Suprapubic skin (tissue), 4 donors: Measurements from ENCODE around the gene RPS2. TPM values are rescaled to one million over a fixed set of nuclear protein-coding genes. Genes with fewer than 3 reads are reported as not detected.

Experiments
- DNase-seq, 2 donors: peaks; one replicate each; pipeline ENCODE4 v3.0.0-alpha.2; 2019; ENCODE audit warnings: low spot score in 2 of 2
- H3K27ac ChIP-seq: fragments of 200-600 bp; sonication (generic); one replicate; pipeline ENCODE4 v1.5.1; 2019
- H3K27me3 ChIP-seq: fragments of 200-600 bp; sonication (generic); one replicate; pipeline ENCODE4 v1.5.1; 2019
- H3K36me3 ChIP-seq: fragments of 200-600 bp; sonication (generic); one replicate; pipeline ENCODE4 v1.5.1; 2019
- H3K4me1 ChIP-seq: fragments of 200-600 bp; sonication (generic); one replicate; pipeline ENCODE4 v1.5.1; 2019
- H3K4me3 ChIP-seq: fragments of 200-600 bp; sonication (generic); one replicate; pipeline ENCODE4 v1.5.1; 2019; ENCODE audit warnings: mild to moderate bottlenecking
- H3K9me3 ChIP-seq: fragments of 200-600 bp; sonication (generic); one replicate; pipeline ENCODE4 v1.5.1; 2019
- EP300 ChIP-seq: sonication (generic); formaldehyde crosslinking; IDR thresholded peaks from one replicate; pipeline ENCODE4 v1.6.1; 2017; ENCODE audit warnings: antibody characterized with exemption
- POLR2A ChIP-seq, 2 donors: fragments of 450-650 bp; IDR thresholded peaks; one replicate each; pipeline ENCODE4 v1.6.1; 2017; ENCODE audit warnings: antibody characterized with exemption in 2 of 2, mild to moderate bottlenecking in 2 of 2, moderate library complexity in 2 of 2
- POLR2AphosphoS5 ChIP-seq, 3 donors: sonication (generic); formaldehyde crosslinking; IDR thresholded peaks; one replicate each; pipeline ENCODE4 v1.6.1; 2017; ENCODE audit warnings: antibody characterized with exemption in 3 of 3
- WGBS: methylation state at CpG from one replicate; pipeline ENCODE4 v1.1.5; 2018; 5-methylcytosine and 5-hydroxymethylcytosine counted together
- total RNA-seq, 4 donors: library from RNA; depleted of rRNA; stranded (reverse); fragments of >200 nt; gene quantifications; one replicate each; pipeline ENCODE4 v1.1.0, GENCODE V29; 2016
- TF ChIP-seq, protein P1 (sequence below), 2 donors: fragments of 200-600 bp in 1 of 2; fragments of 450-650 bp in 1 of 2; sonication (generic) in 1 of 2; IDR thresholded peaks; one replicate each; pipeline ENCODE4 v1.5.1; 2016 to 2019; ENCODE audit warnings: antibody characterized with exemption in 2 of 2, mild to moderate bottlenecking in 1 of 2, moderate library complexity in 1 of 2

Gene RPS2
- total RNA-seq, 4 donors from 2014 or later: 3,268 to 4,213 (median 3,625) TPM

- DNase-seq: no peak
- Histone ChIP-seq H3K36me3 (no peaks in the 10 kb centered on the region), H3K27me3 (peaks cover 52% of the 10 kb centered on the region), H3K4me1 (peaks cover 53% of the 10 kb centered on the region), H3K27ac (peak overlapping the region; percentile 18), H3K4me3 (no peak overlapping the region), H3K9me3 (no peaks in the 10 kb centered on the region)
- TF ChIP-seq EP300: no peak
- no peak for TF ChIP-seq POLR2A (IDR thresholded peaks at IDR 0.05)
- TF ChIP-seq, protein P1, sequence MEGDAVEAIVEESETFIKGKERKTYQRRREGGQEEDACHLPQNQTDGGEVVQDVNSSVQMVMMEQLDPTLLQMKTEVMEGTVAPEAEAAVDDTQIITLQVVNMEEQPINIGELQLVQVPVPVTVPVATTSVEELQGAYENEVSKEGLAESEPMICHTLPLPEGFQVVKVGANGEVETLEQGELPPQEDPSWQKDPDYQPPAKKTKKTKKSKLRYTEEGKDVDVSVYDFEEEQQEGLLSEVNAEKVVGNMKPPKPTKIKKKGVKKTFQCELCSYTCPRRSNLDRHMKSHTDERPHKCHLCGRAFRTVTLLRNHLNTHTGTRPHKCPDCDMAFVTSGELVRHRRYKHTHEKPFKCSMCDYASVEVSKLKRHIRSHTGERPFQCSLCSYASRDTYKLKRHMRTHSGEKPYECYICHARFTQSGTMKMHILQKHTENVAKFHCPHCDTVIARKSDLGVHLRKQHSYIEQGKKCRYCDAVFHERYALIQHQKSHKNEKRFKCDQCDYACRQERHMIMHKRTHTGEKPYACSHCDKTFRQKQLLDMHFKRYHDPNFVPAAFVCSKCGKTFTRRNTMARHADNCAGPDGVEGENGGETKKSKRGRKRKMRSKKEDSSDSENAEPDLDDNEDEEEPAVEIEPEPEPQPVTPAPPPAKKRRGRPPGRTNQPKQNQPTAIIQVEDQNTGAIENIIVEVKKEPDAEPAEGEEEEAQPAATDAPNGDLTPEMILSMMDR (IDR thresholded peaks at IDR 0.05): no peak
- TF ChIP-seq POLR2AphosphoS5 (IDR thresholded peaks at IDR 0.05): no peak
- 54% methylated on average over 3 of the region's 17 CpGs for WGBS
Observed at GRCh38 chr16:1912215-1912543, 52.4 kb downstream of the RPS2 start.

Other genes starting within 250 kb of the RPS2 start
- gene NME3, start 193.3 kb downstream of the RPS2 start, total RNA-seq: 100 to 1,000 TPM in 3 of 4 donors, 10 to 100 TPM in 1; 76.9 to 115 (median 103) TPM
- gene EME2, start 192.0 kb downstream of the RPS2 start, total RNA-seq: 10 to 100 TPM in 2 of 4 donors, 1 to 10 TPM in 2; 9.8 to 26.3 (median 15.1) TPM
- 10 to 100 TPM; 46.8 to 74.3 (median 64.9) TPM for gene MRPS34, start 191.7 kb downstream of the RPS2 start, total RNA-seq
- 100 to 1,000 TPM; 124 to 205 (median 156) TPM for gene SPSB3, start 182.3 kb downstream of the RPS2 start, total RNA-seq
- 100 to 1,000 TPM in 1 of 4 donors, 10 to 100 TPM in 3; 55.4 to 115 (median 90.8) TPM for gene NUBP2, start 181.9 kb downstream of the RPS2 start, total RNA-seq
- 1 to 10 TPM in 2 of 4 donors, under 1 TPM in 2; 0.42 to 2.4 (median 1.1) TPM for gene IGFALS, start 171.1 kb downstream of the RPS2 start, total RNA-seq
- gene HAGH, start 138.0 kb downstream of the RPS2 start, total RNA-seq: 10 to 100 TPM; 49.8 to 66.6 (median 51.9) TPM
- 10 to 100 TPM; 47.4 to 84.7 (median 49.1) TPM for gene FAHD1, start 137.6 kb downstream of the RPS2 start, total RNA-seq
- under 1 TPM in 2 of 4 donors, not detected in 2; 0.29 to 0.68 TPM for gene MEIOB, start 92.7 kb downstream of the RPS2 start, total RNA-seq
- gene HS3ST6, start 46.4 kb downstream of the RPS2 start, total RNA-seq: 10 to 100 TPM; 28.5 to 76.7 (median 58.5) TPM
- gene MSRB1, start 21.6 kb downstream of the RPS2 start, total RNA-seq: 10 to 100 TPM; 14.9 to 28.6 (median 23.5) TPM
- under 1 TPM in 3 of 4 donors, not detected in 1; 0.29 to 0.60 (median 0.42) TPM for gene RPL3L, start 10.1 kb downstream of the RPS2 start, total RNA-seq
- gene NDUFB10, start 5.3 kb downstream of the RPS2 start, total RNA-seq: 100 to 1,000 TPM; 157 to 196 (median 174) TPM
- gene RNF151, start 2.0 kb upstream of the RPS2 start, total RNA-seq: not detected
- gene TBL3, start 7.2 kb upstream of the RPS2 start, total RNA-seq: 10 to 100 TPM; 49.2 to 73.5 (median 57.2) TPM
- 1 to 10 TPM in 3 of 4 donors, not detected in 1; 1.1 to 3.1 (median 2.0) TPM for gene NOXO1, start 16.6 kb upstream of the RPS2 start, total RNA-seq
- gene GFER, start 19.4 kb upstream of the RPS2 start, total RNA-seq: 10 to 100 TPM in 1 of 4 donors, 1 to 10 TPM in 3; 7.0 to 11.2 (median 9.5) TPM
- 1 to 10 TPM in 1 of 4 donors, under 1 TPM in 2, not detected in 1; 0.42 to 1.7 (median 0.60) TPM for gene SYNGR3, start 25.1 kb upstream of the RPS2 start, total RNA-seq
- gene ZNF598, start 45.0 kb upstream of the RPS2 start, total RNA-seq: 100 to 1,000 TPM in 1 of 4 donors, 10 to 100 TPM in 3; 69.4 to 103 (median 84.0) TPM
- 1 to 10 TPM in 2 of 4 donors, under 1 TPM in 1, not detected in 1; 0.65 to 5.6 (median 3.0) TPM for gene NPW, start 55.0 kb upstream of the RPS2 start, total RNA-seq
- gene NHERF2, start 62.1 kb upstream of the RPS2 start, total RNA-seq: 10 to 100 TPM; 13.8 to 36.5 (median 21.8) TPM
- 10 to 100 TPM; 15.9 to 40.5 (median 20.9) TPM for gene NTHL1, start 83.0 kb upstream of the RPS2 start, total RNA-seq
- 100 to 1,000 TPM; 103 to 193 (median 143) TPM for gene TSC2, start 83.2 kb upstream of the RPS2 start, total RNA-seq
- 100 to 1,000 TPM; 209 to 446 (median 293) TPM for gene PKD1, start 171.1 kb upstream of the RPS2 start, total RNA-seq
- gene RAB26, start 183.8 kb upstream of the RPS2 start, total RNA-seq: 1 to 10 TPM in 3 of 4 donors, under 1 TPM in 1; 0.64 to 3.0 (median 1.4) TPM
- gene TRAF7, start 191.0 kb upstream of the RPS2 start, total RNA-seq: 10 to 100 TPM; 53.4 to 74.7 (median 66.5) TPM
- 1 to 10 TPM in 1 of 4 donors, under 1 TPM in 3; 0.49 to 1.5 (median 0.78) TPM for gene CASKIN1, start 231.8 kb upstream of the RPS2 start, total RNA-seq
- gene MLST8, start 240.6 kb upstream of the RPS2 start, total RNA-seq: 10 to 100 TPM; 52.3 to 69.5 (median 55.1) TPM
- gene BRICD5, start 246.0 kb upstream of the RPS2 start, total RNA-seq: 1 to 10 TPM; 2.2 to 10.0 (median 3.2) TPM